Mammary epithelial cell (primary cell): ENCODE data around the gene FLOT2.

ENCODE experiments used
- CTCF ChIP-seq, 2 donors: IDR thresholded peaks in 1 of 2; conservative IDR thresholded peaks in 1 of 2; 2 replicates each; pipeline ENCODE4 v1.5.1; 2011 to 2012; ENCODE audit warnings: inconsistent platforms in 2 of 2, low read length in 2 of 2, mild to moderate bottlenecking in 2 of 2, control low read depth in 1 of 2, low read depth in 1 of 2; ENCODE audit not compliant: insufficient read depth in 1 of 2; ENCODE audit errors: extremely low read depth in 1 of 2
- EZH2 ChIP-seq: IDR thresholded peaks from 2 replicates; pipeline ENCODE4 v1.6.1; 2012; ENCODE audit warnings: low read length, inconsistent platforms, borderline replicate concordance

DNA sequence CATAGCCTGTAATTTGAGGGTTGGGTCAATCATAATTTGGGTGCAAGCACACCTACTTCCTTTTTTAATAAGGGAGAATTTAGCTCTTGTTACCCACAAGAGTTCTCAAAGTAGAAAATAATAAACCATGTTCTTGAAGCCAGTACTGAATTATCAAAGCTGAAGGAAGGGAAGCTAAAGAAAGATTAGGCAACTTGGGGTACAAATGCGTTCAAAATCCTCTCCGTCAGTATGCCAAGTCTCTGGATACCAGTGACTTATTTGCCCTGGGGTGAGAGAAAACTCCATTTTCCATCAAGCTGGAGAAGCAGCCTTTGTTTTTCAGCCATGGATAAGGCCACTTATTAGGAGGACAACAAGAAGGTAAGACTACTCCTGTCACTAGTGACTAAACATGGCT is 28.8 kb upstream of the FLOT2 start:
- TF ChIP-seq CTCF (conservative IDR thresholded peaks at IDR 0.05 in 1 of 2, IDR thresholded peaks at IDR 0.05 in 1 of 2; ENCODE audit: extremely low read depth in 1 of 2, insufficient read depth in 1 of 2, low read depth in 1 of 2, low read length in 2 of 2) (no peak), EZH2 (no peak)
